OCI-LY1 (cell line): ENCODE data around the gene GIN1.

ENCODE experiments used
- H2AFZ ChIP-seq: fragments of 200-600 bp; sonication (generic), shearing (Covaris generic); 2 replicates; pipeline ENCODE4 v1.6.0; 2014; ENCODE audit warnings: antibody characterized with exemption, mild to moderate bottlenecking, low read length
- H3F3A ChIP-seq: fragments of 200-600 bp; sonication (generic), shearing (Covaris generic); 2 replicates; pipeline ENCODE4 v1.6.0; 2014; ENCODE audit warnings: mild to moderate bottlenecking, antibody characterized with exemption, low read length, moderate library complexity; ENCODE audit not compliant: insufficient read depth
- H3K27ac ChIP-seq: fragments of 200-600 bp; sonication (generic); 2 replicates; pipeline ENCODE4 v1.5.1; 2014; ENCODE audit warnings: low read length, mixed run types, mild to moderate bottlenecking, low read depth; ENCODE audit not compliant: poor library complexity, severe bottlenecking
- H3K27me3 ChIP-seq: fragments of 200-600 bp; sonication (generic); 2 replicates; pipeline ENCODE4 v1.6.0; 2014; ENCODE audit warnings: antibody characterized with exemption, mild to moderate bottlenecking, low read length, moderate library complexity; ENCODE audit not compliant: insufficient read depth
- H3K36me3 ChIP-seq: fragments of 200-600 bp; sonication (generic); 2 replicates; pipeline ENCODE4 v1.6.1; 2014; ENCODE audit warnings: mild to moderate bottlenecking, antibody characterized with exemption, low read length, moderate library complexity, mixed read lengths; ENCODE audit not compliant: insufficient read depth
- H3K4me1 ChIP-seq: fragments of 200-600 bp; sonication (generic); 2 replicates; pipeline ENCODE4 v1.5.1; 2014; ENCODE audit warnings: mild to moderate bottlenecking, low read length, moderate library complexity; ENCODE audit not compliant: insufficient read depth, severe bottlenecking
- H3K4me2 ChIP-seq: fragments of 200-600 bp; sonication (generic), shearing (Covaris generic); 2 replicates; pipeline ENCODE4 v1.6.1; 2014; ENCODE audit warnings: low read length
- H3K4me3 ChIP-seq: fragments of 200-600 bp; sonication (generic); 2 replicates; pipeline ENCODE4 v1.5.1; 2014; ENCODE audit warnings: low read length, low read depth, mild to moderate bottlenecking, mixed read lengths; ENCODE audit not compliant: poor library complexity, severe bottlenecking
- H3K79me2 ChIP-seq: fragments of 200-600 bp; shearing (Covaris generic); 2 replicates; pipeline ENCODE4 v1.6.1; 2016; ENCODE audit warnings: mixed run types, low read length, mixed read lengths; ENCODE audit not compliant: insufficient read depth
- H3K9ac ChIP-seq: fragments of 200-600 bp; sonication (generic), shearing (Covaris generic); 2 replicates; pipeline ENCODE4 v1.6.1; 2014; ENCODE audit warnings: mild to moderate bottlenecking, low read length, mixed read lengths
- H3K9me2 ChIP-seq: fragments of 200-600 bp; sonication (generic), shearing (Covaris generic); 2 replicates; pipeline ENCODE4 v1.6.1; 2014; ENCODE audit warnings: low read depth, mild to moderate bottlenecking, low read length, mixed read lengths
- H3K9me3 ChIP-seq: fragments of 200-600 bp; shearing (Covaris generic); 2 replicates; pipeline ENCODE4 v1.6.1; 2014; ENCODE audit warnings: low read length, mixed read lengths
- H4K20me1 ChIP-seq: fragments of 200-600 bp; sonication (generic), shearing (Covaris generic); 2 replicates; pipeline ENCODE4 v1.6.0; 2016; ENCODE audit warnings: mild to moderate bottlenecking, low read length; ENCODE audit not compliant: insufficient read depth
- EZH2 ChIP-seq: fragments of 200-600 bp; sonication (generic), shearing (Covaris generic); IDR thresholded peaks from 2 replicates; pipeline ENCODE4 v1.8.0; 2017; ENCODE audit warnings: borderline replicate concordance, mixed run types, mild to moderate bottlenecking, antibody characterized with exemption, low read length, moderate library complexity, mixed read lengths
- TF ChIP-seq, protein P1 (sequence below): fragments of 200-600 bp; sonication (generic), shearing (Covaris generic); IDR thresholded peaks from 2 replicates; pipeline ENCODE4 v1.5.1; 2017; ENCODE audit warnings: mild to moderate bottlenecking, antibody characterized with exemption, low read length, moderate library complexity, mixed read lengths

The GIN1 gene

GRCh38 chr5:103126557-103126956 is 6.6 kb upstream of the GIN1 start:
- Histone ChIP-seq H3K9ac (no peak overlapping the region), H2AFZ (no peak overlapping the region), H3K27ac (no peak overlapping the region), H3K9me2 (no peaks in the 10 kb centered on the region), H3K4me2 (no peak overlapping the region), H3K36me3 (peaks cover 31% of the 10 kb centered on the region), H3K79me2 (peaks cover 84% of the 10 kb centered on the region), H3K4me3 (no peak overlapping the region), H3K4me1 (peaks cover 18% of the 10 kb centered on the region), H3K27me3 (no peaks in the 10 kb centered on the region), H3F3A (no peaks in the 10 kb centered on the region), H4K20me1 (no peaks in the 10 kb centered on the region), H3K9me3 (no peaks in the 10 kb centered on the region)
- no peak for TF ChIP-seq EZH2
- TF ChIP-seq, protein P1, sequence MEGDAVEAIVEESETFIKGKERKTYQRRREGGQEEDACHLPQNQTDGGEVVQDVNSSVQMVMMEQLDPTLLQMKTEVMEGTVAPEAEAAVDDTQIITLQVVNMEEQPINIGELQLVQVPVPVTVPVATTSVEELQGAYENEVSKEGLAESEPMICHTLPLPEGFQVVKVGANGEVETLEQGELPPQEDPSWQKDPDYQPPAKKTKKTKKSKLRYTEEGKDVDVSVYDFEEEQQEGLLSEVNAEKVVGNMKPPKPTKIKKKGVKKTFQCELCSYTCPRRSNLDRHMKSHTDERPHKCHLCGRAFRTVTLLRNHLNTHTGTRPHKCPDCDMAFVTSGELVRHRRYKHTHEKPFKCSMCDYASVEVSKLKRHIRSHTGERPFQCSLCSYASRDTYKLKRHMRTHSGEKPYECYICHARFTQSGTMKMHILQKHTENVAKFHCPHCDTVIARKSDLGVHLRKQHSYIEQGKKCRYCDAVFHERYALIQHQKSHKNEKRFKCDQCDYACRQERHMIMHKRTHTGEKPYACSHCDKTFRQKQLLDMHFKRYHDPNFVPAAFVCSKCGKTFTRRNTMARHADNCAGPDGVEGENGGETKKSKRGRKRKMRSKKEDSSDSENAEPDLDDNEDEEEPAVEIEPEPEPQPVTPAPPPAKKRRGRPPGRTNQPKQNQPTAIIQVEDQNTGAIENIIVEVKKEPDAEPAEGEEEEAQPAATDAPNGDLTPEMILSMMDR: no peak

DNA sequence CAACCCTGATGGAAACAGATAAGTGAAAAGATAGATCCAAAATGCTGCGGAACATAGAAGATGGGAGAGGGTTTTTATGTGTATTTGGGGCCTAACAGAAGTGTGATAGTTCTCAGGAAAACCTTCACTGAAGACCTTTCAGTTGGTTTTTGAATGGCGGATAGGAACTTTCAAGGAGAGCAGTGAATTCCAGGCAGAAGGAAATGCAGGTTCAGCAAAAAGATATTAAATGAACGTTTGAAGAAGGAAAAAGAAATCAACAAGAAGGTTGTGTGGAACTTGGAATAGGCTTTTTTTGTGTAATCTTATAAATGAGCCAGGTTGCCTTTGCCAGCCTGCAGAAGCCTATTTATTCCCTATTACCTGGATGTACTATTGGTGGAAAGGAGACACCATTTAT is 2.3 kb upstream of the GIN1 start:
- Histone ChIP-seq H3K36me3 (peaks cover 18% of the 10 kb centered on the region), H3K27ac (no peak overlapping the region), H3K9ac (peak overlapping the region; percentile 79; the same call in 1 of the 2 replicates), H3K9me2 (no peaks in the 10 kb centered on the region), H4K20me1 (no peaks in the 10 kb centered on the region), H3K79me2 (peaks cover 80% of the 10 kb centered on the region), H2AFZ (no peak overlapping the region), H3K4me1 (peaks cover 38% of the 10 kb centered on the region), H3F3A (no peaks in the 10 kb centered on the region), H3K4me2 (peak overlapping the region; percentile 67), H3K4me3 (peak overlapping the region; percentile 78), H3K27me3 (no peaks in the 10 kb centered on the region), H3K9me3 (no peaks in the 10 kb centered on the region)
- TF ChIP-seq EZH2: no peak
- TF ChIP-seq, protein P1: no peak

- Histone ChIP-seq H3K79me2 (peaks cover 74% of the 10 kb centered on the region), H3K36me3 (peaks cover 18% of the 10 kb centered on the region), H3K4me2 (peak overlapping the region; percentile 67), H3K9ac (peak overlapping the region; percentile 79), H3K9me2 (no peaks in the 10 kb centered on the region), H3K4me1 (peaks cover 38% of the 10 kb centered on the region), H3K4me3 (peak overlapping the region; percentile 78), H2AFZ (no peak overlapping the region), H3F3A (no peaks in the 10 kb centered on the region), H3K27ac (peak overlapping the region; percentile 96), H3K9me3 (no peaks in the 10 kb centered on the region), H3K27me3 (no peaks in the 10 kb centered on the region), H4K20me1 (no peaks in the 10 kb centered on the region)
- TF ChIP-seq EZH2: no peak
- TF ChIP-seq, protein P1: no peak
Measured at GRCh38 chr5:103120607-103121200, 766 bp upstream of the GIN1 start.
